ENCODE data around the gene RNF111.

GRCh38 chr15:59002418-59002859 is 15.0 kb downstream of the RNF111 start:
- TF ChIP-seq CTCF (IDR thresholded peaks at IDR 0.05) (no peak), POLR2A (IDR thresholded peaks at IDR 0.05) (no peak)
